ENCODE measurements around the gene IL25. TPM values are rescaled to one million over a fixed set of nuclear protein-coding genes. Genes with fewer than 3 reads are reported as not detected.

The IL25 gene
- polyA plus RNA-seq, 3 donors: not detected

GRCh38 chr14:23357261-23357660 is 15.3 kb upstream of the IL25 start:
- Mint-ChIP-seq H3K4me3 (no peak overlapping the region), H3K27me3 (ENCODE audit: low read depth in 3 of 3) (peaks cover 32 to 34% (median 34%) of the 10 kb centered on the region in 3 donors), H3K9me3 (peaks cover 0 to 8% (median 0%) of the 10 kb centered on the region in 7 donors), H3K27ac (no peak overlapping the region), H3K36me3 (peaks cover 0 to 3% of the 10 kb centered on the region in 2 donors), H3K4me1 (peaks cover 6% of the 10 kb centered on the region)
- Histone ChIP-seq H3K79me2 (ENCODE audit: insufficient read depth, low read length) (no peaks in the 10 kb centered on the region), H3K36me3 (replicated peaks in 1 of 2; ENCODE audit: control insufficient read depth in 1 of 2, insufficient read depth in 2 of 2, low read length in 2 of 2) (no peaks in the 10 kb centered on the region), H2AFZ (ENCODE audit: insufficient read depth, low read depth, low read length, poor library complexity, severe bottlenecking) (no peak overlapping the region), H3K9me3 (replicated peaks in 1 of 2; ENCODE audit: control insufficient read depth in 1 of 2, insufficient read depth in 1 of 2, low read length in 2 of 2) (peaks cover 0 to 16% of the 10 kb centered on the region in 2 donors), H3K4me3 (replicated peaks in 1 of 3; ENCODE audit: low read depth in 2 of 3, low read length in 3 of 3) (no peak overlapping the region), H4K20me1 (ENCODE audit: insufficient read depth, low read length) (no peaks in the 10 kb centered on the region), H3K4me1 (ENCODE audit: control insufficient read depth in 1 of 2, insufficient read depth in 2 of 2, low read length in 2 of 2) (peaks cover 0 to 4% of the 10 kb centered on the region in 2 donors), H3K4me2 (replicated peaks; ENCODE audit: extremely low read depth, low read length, poor library complexity, severe bottlenecking) (no peak overlapping the region), H3K9ac (ENCODE audit: insufficient read depth, low read length, poor library complexity, severe bottlenecking) (no peak overlapping the region), H3K27ac (ENCODE audit: low read depth in 1 of 2, low read length in 2 of 2) (no peak overlapping the region), H3K27me3 (ENCODE audit: control insufficient read depth in 2 of 2, insufficient read depth in 2 of 2, low read length in 2 of 2) (peaks cover 21 to 40% of the 10 kb centered on the region in 2 donors)
- DNase-seq: no peak
- WGBS (ENCODE audit: insufficient coverage): 96% methylated on average over 4 of the region's 8 CpGs
- TF ChIP-seq CTCF (IDR thresholded peaks at IDR 0.05): no peak
- intact Hi-C loops (cut with micrococcal nuclease): no loop called here

GRCh38 chr14:23358042-23358441 is 14.6 kb upstream of the IL25 start:
- intact Hi-C loops (cut with micrococcal nuclease): no loop called here
- no peak overlapping the region for H3K27ac ChIP-seq (ENCODE audit: low read depth in 1 of 2, low read length in 2 of 2)
- Mint-ChIP-seq H3K36me3 (peaks cover 0 to under 1% of the 10 kb centered on the region in 2 donors), H3K9me3 (peaks cover 0 to 5% (median 0%) of the 10 kb centered on the region in 7 donors), H3K27me3 (ENCODE audit: low read depth in 3 of 3) (peaks cover 26 to 30% (median 30%) of the 10 kb centered on the region in 3 donors), H3K4me1 (peaks cover under 1% of the 10 kb centered on the region), H3K27ac (no peak overlapping the region), H3K4me3 (no peak overlapping the region)
- no peaks in the 10 kb centered on the region for H3K79me2 ChIP-seq (ENCODE audit: insufficient read depth, low read length)
- 92% methylated on average over 2 of the region's 3 CpGs for WGBS (ENCODE audit: insufficient coverage)
- DNase-seq: no peak
- no peak for TF ChIP-seq CTCF (IDR thresholded peaks at IDR 0.05)
- no peaks in the 10 kb centered on the region for H3K4me1 ChIP-seq (ENCODE audit: control insufficient read depth in 1 of 2, insufficient read depth in 2 of 2, low read length in 2 of 2)
- no peak overlapping the region for H2AFZ ChIP-seq (ENCODE audit: insufficient read depth, low read depth, low read length, poor library complexity, severe bottlenecking)
- no peak overlapping the region for H3K4me2 ChIP-seq (replicated peaks; ENCODE audit: extremely low read depth, low read length, poor library complexity, severe bottlenecking)
- peaks cover 15 to 37% of the 10 kb centered on the region in 2 donors for H3K27me3 ChIP-seq (ENCODE audit: control insufficient read depth in 2 of 2, insufficient read depth in 2 of 2, low read length in 2 of 2)
- H3K9ac ChIP-seq (ENCODE audit: insufficient read depth, low read length, poor library complexity, severe bottlenecking): no peak overlapping the region
- H3K36me3 ChIP-seq (replicated peaks in 1 of 2; ENCODE audit: control insufficient read depth in 1 of 2, insufficient read depth in 2 of 2, low read length in 2 of 2): no peaks in the 10 kb centered on the region
- H3K9me3 ChIP-seq (replicated peaks in 1 of 2; ENCODE audit: control insufficient read depth in 1 of 2, insufficient read depth in 1 of 2, low read length in 2 of 2): peaks cover 0 to 11% of the 10 kb centered on the region in 2 donors
- no peak overlapping the region for H3K4me3 ChIP-seq (replicated peaks in 1 of 3; ENCODE audit: low read depth in 2 of 3, low read length in 3 of 3)
- H4K20me1 ChIP-seq (ENCODE audit: insufficient read depth, low read length): no peaks in the 10 kb centered on the region
